ENCODE data around the gene SMPD3. TPM values are rescaled to one million over a fixed set of nuclear protein-coding genes. Genes with fewer than 3 reads are reported as not detected.

The SMPD3 gene
- total and polyA plus RNA-seq, 2 of the 8 experiments (the other 6 are each of a cell fraction or from before 2014, with no cell fraction given) = 0.39 to 1.3 TPM

- TF ChIP-seq CHD7 (IDR thresholded peaks at IDR 0.05; ENCODE audit: insufficient replicate concordance, low read length) (no peak), BCL11A (IDR thresholded peaks at IDR 0.05; ENCODE audit: low read depth in 2 of 2, low read length in 2 of 2) (no peak)
These were observed 98.4 kb downstream of the SMPD3 start (continued) for GRCh38 chr16:68349838-68350410.
